Right hindlimb (tissue), 1 donor: ENCODE measurements around the gene ZNF845.
"Not testable (repeated sequence)": the region's sequence is repeated elsewhere in the genome, so short reads cannot be mapped to it uniquely, and the experiment has no call there.

ENCODE experiments used
- DNase-seq: peaks from one replicate; pipeline ENCODE4 v3.0.0-alpha.2; 2018

The ZNF845 gene

GRCh38 chr19:53388168-53388567 lies 54.6 kb downstream of the ZNF845 start:
- no peak for DNase-seq

GRCh38 chr19:53388904-53389303 lies 55.4 kb downstream of the ZNF845 start:
- no peak for DNase-seq

GRCh38 chr19:53389571-53389970 lies 56.0 kb downstream of the ZNF845 start:
- DNase-seq: peak; percentile 56

- DNase-seq: peak; percentile 49
Measured at GRCh38 chr19:53389978-53390377, 56.4 kb downstream of the ZNF845 start.

- DNase-seq: no peak
Measured at GRCh38 chr19:53394522-53394973, 61.0 kb downstream of the ZNF845 start.

- DNase-seq: peak; percentile 95
Measured at GRCh38 chr19:53394974-53395839, 61.7 kb downstream of the ZNF845 start, which contains the start of gene ZNF765. ZNF765 (plus strand) TSS chr19:53395149; CDS start chr19:53398016, 2,867 bp downstream.

GRCh38 chr19:53395840-53396524 lies 62.4 kb downstream of the ZNF845 start:
- DNase-seq: not testable (repeated sequence)

- DNase-seq: no peak
Measured at GRCh38 chr19:53396525-53396868, 62.9 kb downstream of the ZNF845 start.

GRCh38 chr19:53397918-53398317 lies 64.4 kb downstream of the ZNF845 start:
- DNase-seq: not testable (repeated sequence)
